DMS114 treated with DMSO at 0.1 percent for 48 hours (cell line): ENCODE results near the gene RASSF5.

Experiments used
- DNase-seq: peaks from one replicate; lab custom pipeline; 2025; ENCODE audit not compliant: unreplicated experiment; lab: John Stamatoyannopoulos, UW

Gene RASSF5

GRCh38 chr1:206544562-206545257 is 37.4 kb downstream of the RASSF5 start:
- peak; percentile 26 for DNase-seq

GRCh38 chr1:206545351-206545750 is 38.0 kb downstream of the RASSF5 start:
- DNase-seq = no peak

GRCh38 chr1:206547104-206547503 is 39.8 kb downstream of the RASSF5 start:
- DNase-seq = no peak

- no peak for DNase-seq
Observed at GRCh38 chr1:206550446-206550845, 43.1 kb downstream of the RASSF5 start.

- DNase-seq = no peak
Observed at GRCh38 chr1:206551296-206551985, 44.1 kb downstream of the RASSF5 start.

GRCh38 chr1:206551986-206552326 is 44.6 kb downstream of the RASSF5 start:
- DNase-seq = no peak

GRCh38 chr1:206554211-206554610 is 46.9 kb downstream of the RASSF5 start:
- DNase-seq = no peak

- no peak for DNase-seq
Observed at GRCh38 chr1:206554701-206555472, 47.6 kb downstream of the RASSF5 start.

GRCh38 chr1:206555473-206555935 is 48.2 kb downstream of the RASSF5 start:
- DNase-seq = no peak

- DNase-seq = no peak
Observed at GRCh38 chr1:206556047-206556749, 48.9 kb downstream of the RASSF5 start.

GRCh38 chr1:206556750-206557635 is 49.7 kb downstream of the RASSF5 start:
- DNase-seq = no peak

GRCh38 chr1:206557636-206558473 is 50.5 kb downstream of the RASSF5 start:
- DNase-seq = no peak

GRCh38 chr1:206558794-206559671 is 51.7 kb downstream of the RASSF5 start:
- DNase-seq = no peak

GRCh38 chr1:206559672-206559995 is 52.3 kb downstream of the RASSF5 start:
- no peak for DNase-seq

- no peak for DNase-seq
Observed at GRCh38 chr1:206560007-206560716, 52.8 kb downstream of the RASSF5 start.

- DNase-seq = no peak
Observed at GRCh38 chr1:206563367-206564207, 56.3 kb downstream of the RASSF5 start.

- no peak for DNase-seq
Observed at GRCh38 chr1:206565995-206566394, 58.7 kb downstream of the RASSF5 start.
